Cardiac fibroblast (primary cell): Measurements from ENCODE around the gene AHCYL2.

Experiments
- DNase-seq, 2 donors: peaks; one replicate each; pipeline versions ENCODE4 v3.0.0 to v3.0.0-alpha.2; 2010; ENCODE audit warnings: low read depth in 2 of 2
- H3K4me3 ChIP-seq, 2 donors: replicated peaks in 1 of 2; 1 replicate in 1 of 2; 2 replicates in 1 of 2; pipeline ENCODE4 v1.5.1; 2011; ENCODE audit warnings: low read depth in 2 of 2, low read length in 2 of 2, mild to moderate bottlenecking in 2 of 2, moderate library complexity in 1 of 2
- CTCF ChIP-seq: IDR thresholded peaks from one replicate; pipeline ENCODE4 v1.5.1; 2011; ENCODE audit warnings: low read depth, mild to moderate bottlenecking, low read length, inconsistent platforms

AHCYL2 gene

DNA sequence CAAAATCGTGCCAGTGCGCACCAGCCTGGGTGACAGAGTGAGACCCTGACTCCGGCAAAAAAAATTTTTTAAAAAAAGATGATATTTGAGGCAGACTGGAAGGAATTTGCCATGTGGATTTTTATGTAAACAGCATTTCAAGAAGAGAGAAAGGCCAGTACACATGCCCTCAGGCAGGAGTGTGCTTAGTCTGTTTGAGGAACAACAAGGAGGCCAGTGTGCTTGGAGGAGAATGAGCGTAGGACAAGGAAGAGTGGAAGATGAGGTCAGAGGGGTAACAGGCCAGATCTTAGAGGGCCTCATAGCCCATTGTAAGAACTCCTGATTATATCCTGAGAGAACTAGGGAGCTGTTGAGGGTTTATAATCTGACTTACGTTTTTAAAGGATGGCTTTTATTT is 192.2 kb downstream of the AHCYL2 start:
- no peak for DNase-seq
- H3K4me3 ChIP-seq: no peak overlapping the region
- TF ChIP-seq CTCF: no peak

GRCh38 chr7:129421717-129422250 is 197.0 kb downstream of the AHCYL2 start:
- no peak overlapping the region for H3K4me3 ChIP-seq
- no peak for TF ChIP-seq CTCF
- peak in 1 of 2 donors; percentile 16 for DNase-seq

DNA sequence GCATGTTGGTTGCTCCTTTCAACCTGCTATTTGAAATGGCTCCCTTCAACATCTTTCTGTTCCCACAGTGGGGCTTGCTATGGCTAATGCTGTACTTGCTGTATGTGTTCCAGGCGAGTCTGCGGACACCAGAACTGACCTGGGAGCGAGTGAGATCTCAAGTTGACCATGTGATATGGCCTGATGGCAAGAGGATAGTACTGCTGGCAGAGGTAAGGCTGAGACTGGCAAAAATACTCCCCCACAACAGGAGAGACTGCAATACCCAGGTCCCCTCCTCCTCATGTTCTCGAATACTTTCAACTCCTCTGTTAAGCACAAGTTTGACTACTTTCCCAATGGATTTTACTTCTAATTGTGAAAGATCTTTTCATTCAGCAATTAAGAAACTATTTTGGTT is 197.9 kb downstream of the AHCYL2 start:
- no peak for TF ChIP-seq CTCF
- no peak overlapping the region for H3K4me3 ChIP-seq
- no peak for DNase-seq

DNA sequence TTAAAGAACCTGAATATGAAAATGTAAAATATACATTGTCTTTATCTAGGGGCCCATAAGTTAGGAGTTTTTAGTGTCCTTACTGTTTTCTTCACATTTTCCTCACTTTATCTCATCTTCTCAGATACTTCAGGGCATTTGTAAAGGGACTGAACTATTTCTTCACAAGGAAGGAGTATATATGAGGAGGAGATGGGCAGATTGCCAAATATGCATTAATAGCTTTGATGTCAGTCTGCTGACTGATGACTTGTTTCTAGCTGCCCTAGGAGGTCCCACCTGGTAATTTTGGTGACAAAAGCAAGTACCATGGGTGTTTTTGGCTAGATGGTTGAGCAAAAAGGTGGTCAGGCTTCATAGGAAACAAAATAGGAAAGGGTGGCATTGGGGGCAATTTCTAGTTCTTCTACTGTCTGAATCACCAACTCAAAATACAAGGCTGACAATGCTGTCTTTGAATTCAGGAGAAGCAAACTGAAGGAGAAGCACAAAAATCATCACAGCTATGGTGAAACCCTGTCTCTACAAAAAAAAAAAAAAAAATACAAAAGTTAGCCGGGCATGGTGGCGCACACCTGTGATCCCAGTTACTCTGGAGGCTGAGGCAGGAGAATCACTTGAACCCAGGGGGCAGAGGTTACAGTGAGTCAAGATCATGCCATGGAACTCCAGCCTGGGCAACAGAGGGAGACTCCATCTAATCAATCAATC is 199.0 kb downstream of the AHCYL2 start:
- DNase-seq: peak; percentile 36 to 60
- no peak for TF ChIP-seq CTCF
- H3K4me3 ChIP-seq: no peak overlapping the region

GRCh38 chr7:129426482-129426881 is 201.7 kb downstream of the AHCYL2 start:
- no peak for DNase-seq
- no peak for TF ChIP-seq CTCF

GRCh38 chr7:129427526-129428045 is 202.8 kb downstream of the AHCYL2 start:
- DNase-seq: peak in 1 of 2 donors; percentile 32
- no peak for TF ChIP-seq CTCF
- H3K4me3 ChIP-seq: no peak overlapping the region

More at GRCh38 chr7:129426482-129426881, 201.7 kb downstream of the AHCYL2 start:
- no peak overlapping the region for H3K4me3 ChIP-seq
